Right hindlimb (tissue), 1 donor: ENCODE results near the gene TP53I13.

ENCODE experiments used
- DNase-seq: peaks from one replicate; pipeline ENCODE4 v3.0.0-alpha.2; 2018

The TP53I13 gene

GRCh38 chr17:29582254-29582765 lies 13.8 kb downstream of the TP53I13 start:
- DNase-seq = peak; percentile 17

- DNase-seq = peak; percentile 28
Observed at GRCh38 chr17:29582772-29583171, 14.3 kb downstream of the TP53I13 start.

GRCh38 chr17:29583324-29584248 lies 15.1 kb downstream of the TP53I13 start:
- DNase-seq = no peak

GRCh38 chr17:29584452-29585079 lies 16.1 kb downstream of the TP53I13 start:
- peak; percentile 23 for DNase-seq

GRCh38 chr17:29585080-29585751 lies 16.7 kb downstream of the TP53I13 start:
- peak; percentile 29 for DNase-seq

GRCh38 chr17:29586676-29587469 lies 18.4 kb downstream of the TP53I13 start:
- DNase-seq = peak; percentile 17

GRCh38 chr17:29587591-29587990 lies 19.1 kb downstream of the TP53I13 start:
- DNase-seq = no peak

- peak; percentile 25 for DNase-seq
Observed at GRCh38 chr17:29588017-29588561, 19.6 kb downstream of the TP53I13 start.

- peak; percentile 45 for DNase-seq
Observed at GRCh38 chr17:29588562-29589411, 20.3 kb downstream of the TP53I13 start.

- DNase-seq = peak; percentile 90
Observed at GRCh38 chr17:29589524-29590410, 21.3 kb downstream of the TP53I13 start, which contains the start of gene GIT1. Gene GIT1 (minus strand): TSS chr17:29589648. CDS start chr17:29589378, 270 bp downstream.

GRCh38 chr17:29590411-29591145 lies 22.1 kb downstream of the TP53I13 start:
- peak; percentile 55 for DNase-seq

GRCh38 chr17:29591146-29591736 lies 22.7 kb downstream of the TP53I13 start:
- peak; percentile 83 for DNase-seq

- peak; percentile 95 for DNase-seq
Observed at GRCh38 chr17:29591737-29592608, 23.5 kb downstream of the TP53I13 start.

- DNase-seq = peak; percentile 74
Observed at GRCh38 chr17:29592850-29593551, 24.5 kb downstream of the TP53I13 start, which contains the start of gene ANKRD13B. Gene ANKRD13B (plus strand): TSS chr17:29593132. CDS start chr17:29593622, 490 bp downstream.

GRCh38 chr17:29593591-29594518 lies 25.4 kb downstream of the TP53I13 start:
- DNase-seq = peak; percentile 32
